Neural progenitor cell (in vitro differentiated cells): ENCODE data around the gene ACACB. TPM values are rescaled to one million over a fixed set of nuclear protein-coding genes. Genes with fewer than 3 reads are reported as not detected.

Experiments used
- DNase-seq: peaks from one replicate; pipeline ENCODE4 v3.0.0-alpha.2; 2016; ENCODE audit warnings: low spot score
- H2AFZ ChIP-seq: fragments of 200-600 bp; sonication (generic); replicated peaks from 2 replicates; pipeline ENCODE4 v1.6.1; 2016; ENCODE audit warnings: antibody characterized with exemption
- H3F3A ChIP-seq: fragments of 200-600 bp; sonication (generic); 2 replicates; pipeline ENCODE4 v1.6.1; 2016; ENCODE audit warnings: antibody characterized with exemption, low read depth
- H3K27ac ChIP-seq: fragments of 200-600 bp; sonication (generic); 2 replicates; pipeline ENCODE4 v1.5.1; 2016; ENCODE audit warnings: mild to moderate bottlenecking
- H3K27me3 ChIP-seq: fragments of 200-600 bp; sonication (generic); 2 replicates; pipeline ENCODE4 v1.6.1; 2016; ENCODE audit warnings: mild to moderate bottlenecking, moderate library complexity
- H3K36me3 ChIP-seq: fragments of 200-600 bp; sonication (generic); 2 replicates; pipeline ENCODE4 v1.5.1; 2016
- H3K4me1 ChIP-seq: fragments of 200-600 bp; sonication (generic); 2 replicates; pipeline ENCODE4 v1.6.1; 2016; ENCODE audit warnings: mixed run types
- H3K4me2 ChIP-seq: fragments of 200-600 bp; sonication (generic); 2 replicates; pipeline ENCODE4 v1.6.1; 2016
- H3K4me3 ChIP-seq: fragments of 200-600 bp; sonication (generic); 2 replicates; pipeline ENCODE4 v1.5.1; 2016
- H3K79me2 ChIP-seq: fragments of 200-600 bp; sonication (generic); 2 replicates; pipeline ENCODE4 v1.6.1; 2016; ENCODE audit warnings: low read depth
- H3K9ac ChIP-seq: fragments of 200-600 bp; sonication (generic); 2 replicates; pipeline ENCODE4 v1.6.1; 2016
- H3K9me3 ChIP-seq: fragments of 200-600 bp; sonication (generic); 2 replicates; pipeline ENCODE4 v1.5.1; 2016; ENCODE audit warnings: low read depth
- H4K20me1 ChIP-seq: fragments of 200-600 bp; sonication (generic); 2 replicates; pipeline ENCODE4 v1.6.1; 2016; ENCODE audit warnings: low read depth
- H3K27ac Mint-ChIP-seq: 3 replicates; pipeline ENCODE4 v1.8.0; 2021; ENCODE audit warnings: mixed read lengths
- H3K27me3 Mint-ChIP-seq: 2 replicates; pipeline ENCODE4 v1.8.0; 2022; ENCODE audit warnings: low read depth, mild to moderate bottlenecking, inconsistent platforms, moderate library complexity, mixed read lengths; ENCODE audit not compliant: insufficient read depth
- H3K36me3 Mint-ChIP-seq: 3 replicates; pipeline ENCODE4 v1.8.0; 2021; ENCODE audit warnings: mixed read lengths
- H3K4me1 Mint-ChIP-seq: 3 replicates; pipeline ENCODE4 v1.8.0; 2021; ENCODE audit warnings: mixed read lengths
- H3K4me3 Mint-ChIP-seq: 3 replicates; pipeline ENCODE4 v1.8.0; 2021; ENCODE audit warnings: mild to moderate bottlenecking, moderate library complexity, mixed read lengths
- H3K9me3 Mint-ChIP-seq: 3 replicates; pipeline ENCODE4 v1.8.0; 2020; ENCODE audit warnings: mixed read lengths
- CTCF ChIP-seq: fragments of 200-600 bp; sonication (generic); IDR thresholded peaks from 2 replicates; pipeline ENCODE4 v1.5.1; 2017; ENCODE audit warnings: antibody characterized with exemption, mild to moderate bottlenecking
- EZH2 ChIP-seq: fragments of 200-600 bp; sonication (generic); IDR thresholded peaks from 2 replicates; pipeline ENCODE4 v1.6.1; 2017; ENCODE audit warnings: antibody characterized with exemption, mild to moderate bottlenecking, moderate library complexity
- EZH2phosphoT487 ChIP-seq: fragments of 200-600 bp; sonication (generic); IDR thresholded peaks from 2 replicates; pipeline ENCODE4 v1.6.1; 2017; ENCODE audit warnings: antibody characterized with exemption
- total RNA-seq: library from RNA; depleted of rRNA; stranded (reverse); fragments of >200 nt; gene quantifications from 2 replicates; pipeline ENCODE4 v1.2.3, GENCODE V29; 2015; ENCODE audit warnings: low replicate concordance

ACACB gene
- total RNA-seq, 1 donor from 2014 or later: 2.4 TPM

GRCh38 chr12:109236257-109236656, 119.9 kb downstream of the ACACB start:
- no peak overlapping the region for H3K4me2 ChIP-seq
- no peak overlapping the region for H3K9ac ChIP-seq
- H3K4me1 Mint-ChIP-seq: no peaks in the 10 kb centered on the region
- H3K36me3 Mint-ChIP-seq: peaks cover 8% of the 10 kb centered on the region
- H3K27ac ChIP-seq: no peak overlapping the region
- no peaks in the 10 kb centered on the region for H4K20me1 ChIP-seq
- no peaks in the 10 kb centered on the region for H3K9me3 Mint-ChIP-seq
- H3K9me3 ChIP-seq: no peaks in the 10 kb centered on the region
- H3K79me2 ChIP-seq: no peaks in the 10 kb centered on the region
- no peaks in the 10 kb centered on the region for H3K27me3 ChIP-seq
- no peaks in the 10 kb centered on the region for H3K36me3 ChIP-seq
- H3K27me3 Mint-ChIP-seq: no peaks in the 10 kb centered on the region
- H3K4me3 ChIP-seq: no peak overlapping the region
- H3K27ac Mint-ChIP-seq: no peak overlapping the region
- TF ChIP-seq CTCF (no peak), EZH2phosphoT487 (no peak), EZH2 (no peak)
- no peak overlapping the region for H2AFZ ChIP-seq
- H3K4me1 ChIP-seq: no peaks in the 10 kb centered on the region
- no peak for DNase-seq
- H3F3A ChIP-seq: no peaks in the 10 kb centered on the region
- H3K4me3 Mint-ChIP-seq: no peak overlapping the region

- Mint-ChIP-seq H3K4me1 (no peaks in the 10 kb centered on the region), H3K9me3 (no peaks in the 10 kb centered on the region), H3K36me3 (peaks cover 13% of the 10 kb centered on the region), H3K4me3 (no peak overlapping the region), H3K27ac (no peak overlapping the region), H3K27me3 (no peaks in the 10 kb centered on the region)
- TF ChIP-seq EZH2phosphoT487 (no peak), EZH2 (no peak)
- Histone ChIP-seq H3F3A (no peaks in the 10 kb centered on the region), H3K36me3 (no peaks in the 10 kb centered on the region), H3K9me3 (no peaks in the 10 kb centered on the region), H3K4me2 (no peak overlapping the region), H3K9ac (no peak overlapping the region), H4K20me1 (no peaks in the 10 kb centered on the region), H3K27me3 (no peaks in the 10 kb centered on the region), H3K4me3 (no peak overlapping the region), H3K27ac (no peak overlapping the region), H3K79me2 (no peaks in the 10 kb centered on the region), H2AFZ (no peak overlapping the region), H3K4me1 (no peaks in the 10 kb centered on the region)
- no peak for DNase-seq
Observed at GRCh38 chr12:109239179-109239578, 122.8 kb downstream of the ACACB start.

GRCh38 chr12:109239691-109240090, 123.3 kb downstream of the ACACB start:
- Mint-ChIP-seq H3K27me3 (no peaks in the 10 kb centered on the region), H3K9me3 (no peaks in the 10 kb centered on the region), H3K27ac (no peak overlapping the region), H3K4me3 (no peak overlapping the region), H3K4me1 (no peaks in the 10 kb centered on the region), H3K36me3 (peaks cover 13% of the 10 kb centered on the region)
- H3K27ac ChIP-seq: no peak overlapping the region
- H2AFZ ChIP-seq: no peak overlapping the region
- no peaks in the 10 kb centered on the region for H3K27me3 ChIP-seq
- no peak for DNase-seq
- no peak overlapping the region for H3K9ac ChIP-seq
- no peaks in the 10 kb centered on the region for H4K20me1 ChIP-seq
- no peak overlapping the region for H3K4me2 ChIP-seq
- no peaks in the 10 kb centered on the region for H3K9me3 ChIP-seq
- TF ChIP-seq EZH2phosphoT487: no peak
- no peak for TF ChIP-seq CTCF
- TF ChIP-seq EZH2: no peak
- H3K79me2 ChIP-seq: no peaks in the 10 kb centered on the region
- no peak overlapping the region for H3K4me3 ChIP-seq
- H3K36me3 ChIP-seq: no peaks in the 10 kb centered on the region
- no peaks in the 10 kb centered on the region for H3K4me1 ChIP-seq
- no peaks in the 10 kb centered on the region for H3F3A ChIP-seq

GRCh38 chr12:109240365-109240764, 124.0 kb downstream of the ACACB start:
- Mint-ChIP-seq H3K36me3 (peaks cover 13% of the 10 kb centered on the region), H3K27me3 (no peaks in the 10 kb centered on the region), H3K4me1 (no peaks in the 10 kb centered on the region), H3K27ac (no peak overlapping the region), H3K4me3 (no peak overlapping the region), H3K9me3 (no peaks in the 10 kb centered on the region)
- DNase-seq: no peak
- Histone ChIP-seq H3K4me3 (no peak overlapping the region), H3K4me2 (no peak overlapping the region), H3K9ac (no peak overlapping the region), H4K20me1 (no peaks in the 10 kb centered on the region), H3K27me3 (no peaks in the 10 kb centered on the region), H3K27ac (no peak overlapping the region), H3F3A (no peaks in the 10 kb centered on the region), H3K9me3 (no peaks in the 10 kb centered on the region), H2AFZ (no peak overlapping the region), H3K4me1 (no peaks in the 10 kb centered on the region), H3K79me2 (no peaks in the 10 kb centered on the region), H3K36me3 (no peaks in the 10 kb centered on the region)
- no peak for TF ChIP-seq CTCF
- no peak for TF ChIP-seq EZH2phosphoT487
- no peak for TF ChIP-seq EZH2
